ENCODE data around the gene SEPTIN8.
"Not testable (repeated sequence)": the region's sequence is repeated elsewhere in the genome, so short reads cannot be mapped to it uniquely, and the experiment has no call there.

The SEPTIN8 gene

GRCh38 chr5:132812781-132813598 lies 36.0 kb upstream of the SEPTIN8 start, which contains the start of gene SOWAHA:
Gene SOWAHA, plus strand, starts transcription at chr5:132813302. Its CDS starts 320 bp downstream, at chr5:132813622.
- peak; percentile 20 to 49 for DNase-seq

GRCh38 chr5:132812123-132812765 lies 35.2 kb upstream of the SEPTIN8 start:
- no peak for DNase-seq

GRCh38 chr5:132810605-132811004 lies 33.6 kb upstream of the SEPTIN8 start:
- DNase-seq = no peak

- DNase-seq = no peak
Observed at GRCh38 chr5:132808866-132809265, 31.8 kb upstream of the SEPTIN8 start.

- no peak for DNase-seq
Observed at GRCh38 chr5:132808448-132808847, 31.4 kb upstream of the SEPTIN8 start.

GRCh38 chr5:132807163-132807838 lies 30.3 kb upstream of the SEPTIN8 start:
- DNase-seq = no peak

- not testable (repeated sequence) for DNase-seq
Observed at GRCh38 chr5:132806804-132807162, 29.7 kb upstream of the SEPTIN8 start.

GRCh38 chr5:132805872-132806271 lies 28.8 kb upstream of the SEPTIN8 start:
- not testable (repeated sequence) for DNase-seq

- DNase-seq = not testable (repeated sequence)
Observed at GRCh38 chr5:132804219-132804618, 27.2 kb upstream of the SEPTIN8 start.

- not testable (repeated sequence) for DNase-seq
Observed at GRCh38 chr5:132802685-132803066, 25.6 kb upstream of the SEPTIN8 start.

- DNase-seq = no peak
Observed at GRCh38 chr5:132802044-132802684, 25.1 kb upstream of the SEPTIN8 start.

GRCh38 chr5:132800545-132800944 lies 23.5 kb upstream of the SEPTIN8 start:
- DNase-seq = no peak

GRCh38 chr5:132799392-132799791 lies 22.4 kb upstream of the SEPTIN8 start:
- DNase-seq = no peak

- no peak for DNase-seq
Observed at GRCh38 chr5:132797651-132798050, 20.6 kb upstream of the SEPTIN8 start.

GRCh38 chr5:132791026-132791425 lies 14.0 kb upstream of the SEPTIN8 start:
- no peak for DNase-seq

GRCh38 chr5:132790201-132790865 lies 13.3 kb upstream of the SEPTIN8 start:
- no peak for DNase-seq

GRCh38 chr5:132788990-132789886 lies 12.2 kb upstream of the SEPTIN8 start:
- no peak for DNase-seq

GRCh38 chr5:132788508-132788907 lies 11.5 kb upstream of the SEPTIN8 start:
- no peak for DNase-seq

- no peak for DNase-seq
Observed at GRCh38 chr5:132787076-132787475, 10.0 kb upstream of the SEPTIN8 start.

- no peak for DNase-seq
Observed at GRCh38 chr5:132785864-132786263, 8.8 kb upstream of the SEPTIN8 start.

- DNase-seq = no peak
Observed at GRCh38 chr5:132785365-132785764, 8.3 kb upstream of the SEPTIN8 start.

GRCh38 chr5:132782101-132782500 lies 5.1 kb upstream of the SEPTIN8 start:
- no peak for DNase-seq

All from NCI-H2081 (cell line).